ENCODE data around the gene APOL5.

- TF ChIP-seq POLR2AphosphoS5 (IDR thresholded peaks at IDR 0.05; ENCODE audit: borderline replicate concordance, low read depth, low read length) = no peak
- no peak for TF ChIP-seq EZH2 (IDR thresholded peaks at IDR 0.05)
These were observed 5.0 kb upstream of the APOL5 start for GRCh38 chr22:35712672-35713071.

Data from SK-N-MC (cell line).